ENCODE data around the gene ROS1.
"Not testable (repeated sequence)": the region's sequence is repeated elsewhere in the genome, so short reads cannot be mapped to it uniquely, and the experiment has no call there.

Gene ROS1

GRCh38 chr6:117425431-117426153 lies at the start of gene ROS1:
Gene ROS1 (minus strand): TSS chr6:117425942. CDS start chr6:117425656, 286 bp downstream.
- no peak for DNase-seq (ENCODE audit: low read depth, low spot score)
- H3K27ac ChIP-seq = no peak within 1 kb of the TSS

GRCh38 chr6:117473401-117473800 lies 47.7 kb upstream of the ROS1 start:
- no peak for DNase-seq (ENCODE audit: low read depth, low spot score)

GRCh38 chr6:117472667-117473066 lies 46.9 kb upstream of the ROS1 start:
- no peak overlapping the region for H3K27ac ChIP-seq
- no peak for DNase-seq (ENCODE audit: low read depth, low spot score)

More at GRCh38 chr6:117473401-117473800, 47.7 kb upstream of the ROS1 start:
- no peak overlapping the region for H3K27ac ChIP-seq

- no peak for DNase-seq (ENCODE audit: low read depth, low spot score)
- no peak overlapping the region for H3K27ac ChIP-seq
Observed at GRCh38 chr6:117469791-117470190, 44.0 kb upstream of the ROS1 start.

GRCh38 chr6:117469356-117469755 lies 43.6 kb upstream of the ROS1 start:
- no peak overlapping the region for H3K27ac ChIP-seq
- DNase-seq (ENCODE audit: low read depth, low spot score) = no peak

- H3K27ac ChIP-seq; DNase-seq (ENCODE audit: low read depth, low spot score): not testable (repeated sequence)
Observed at GRCh38 chr6:117468527-117468926, 42.8 kb upstream of the ROS1 start.

GRCh38 chr6:117467876-117468275 lies 42.1 kb upstream of the ROS1 start:
- no peak for DNase-seq (ENCODE audit: low read depth, low spot score)
- H3K27ac ChIP-seq = no peak overlapping the region

GRCh38 chr6:117465691-117466090 lies 39.9 kb upstream of the ROS1 start:
- no peak for DNase-seq (ENCODE audit: low read depth, low spot score)
- H3K27ac ChIP-seq = no peak overlapping the region

GRCh38 chr6:117464700-117465099 lies 39.0 kb upstream of the ROS1 start:
- DNase-seq (ENCODE audit: low read depth, low spot score) = no peak
- H3K27ac ChIP-seq = peak overlapping the region; percentile 74

GRCh38 chr6:117463762-117464665 lies 38.3 kb upstream of the ROS1 start:
- peak; percentile 33 for DNase-seq (ENCODE audit: low read depth, low spot score)
- peak overlapping the region; percentile 74 for H3K27ac ChIP-seq

GRCh38 chr6:117459204-117459944 lies 33.6 kb upstream of the ROS1 start:
- H3K27ac ChIP-seq = no peak overlapping the region
- DNase-seq (ENCODE audit: low read depth, low spot score) = no peak

- H3K27ac ChIP-seq = no peak overlapping the region
- no peak for DNase-seq (ENCODE audit: low read depth, low spot score)
Observed at GRCh38 chr6:117456998-117457397, 31.3 kb upstream of the ROS1 start.

GRCh38 chr6:117456250-117456649 lies 30.5 kb upstream of the ROS1 start:
- no peak overlapping the region for H3K27ac ChIP-seq
- DNase-seq (ENCODE audit: low read depth, low spot score) = no peak

GRCh38 chr6:117451671-117452070 lies 25.9 kb upstream of the ROS1 start:
- no peak overlapping the region for H3K27ac ChIP-seq
- DNase-seq (ENCODE audit: low read depth, low spot score) = no peak

- DNase-seq (ENCODE audit: low read depth, low spot score) = no peak
- H3K27ac ChIP-seq = peak overlapping the region; percentile 93
Observed at GRCh38 chr6:117449549-117450439, 24.1 kb upstream of the ROS1 start.

GRCh38 chr6:117448732-117449485 lies 23.2 kb upstream of the ROS1 start:
- peak; percentile 73 for DNase-seq (ENCODE audit: low read depth, low spot score)
- H3K27ac ChIP-seq = peak overlapping the region; percentile 93

- DNase-seq (ENCODE audit: low read depth, low spot score) = no peak
- H3K27ac ChIP-seq = peak overlapping the region; percentile 93
Observed at GRCh38 chr6:117448011-117448410, 22.3 kb upstream of the ROS1 start.

- no peak for DNase-seq (ENCODE audit: low read depth, low spot score)
- no peak overlapping the region for H3K27ac ChIP-seq
Observed at GRCh38 chr6:117446861-117447260, 21.1 kb upstream of the ROS1 start.

- no peak for DNase-seq (ENCODE audit: low read depth, low spot score)
- no peak overlapping the region for H3K27ac ChIP-seq
Observed at GRCh38 chr6:117444600-117444999, 18.9 kb upstream of the ROS1 start.

All from epithelial cell of prostate (primary cell).